ENCODE measurements around the gene TP53RK.

TP53RK gene

DNA sequence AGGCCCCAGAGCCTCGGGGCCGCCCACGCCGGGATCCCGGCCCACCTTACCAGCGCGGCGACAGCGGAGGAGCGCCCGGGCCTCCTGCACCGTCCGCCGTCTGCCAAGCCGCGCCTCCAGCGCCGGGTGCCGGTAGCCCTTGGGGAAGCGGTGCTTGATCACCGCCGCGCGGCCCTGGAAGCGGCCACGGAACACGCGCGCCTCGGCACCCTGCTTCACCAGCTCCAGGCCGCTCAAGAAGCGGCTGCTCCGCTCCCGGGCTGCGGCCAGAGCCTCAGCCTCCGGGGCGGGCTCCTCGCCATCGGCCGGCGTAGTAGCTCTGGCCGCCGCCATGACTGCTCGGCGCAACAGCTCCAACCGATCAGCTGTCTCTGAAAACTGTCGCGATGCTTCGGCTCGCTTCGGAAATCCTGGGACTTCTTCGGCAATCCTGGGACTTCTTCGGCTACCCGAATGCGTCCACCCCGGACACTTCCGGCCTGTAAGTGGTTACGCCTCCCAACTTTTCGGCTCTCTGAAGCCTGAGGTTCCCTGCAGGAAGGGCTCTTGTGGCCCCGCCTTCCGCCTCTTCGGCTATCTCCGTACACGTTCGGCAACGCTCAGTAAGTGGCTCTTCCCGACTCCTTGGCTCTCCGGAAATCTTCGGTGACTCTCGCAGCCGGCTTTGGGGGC lies at the start of gene TP53RK:
TSS of gene TP53RK (minus strand) at position 363 of the 672 bp plus-strand sequence. CDS start at position 333, 30 bp downstream.
- DNase-seq: peak; percentile 99

DNA sequence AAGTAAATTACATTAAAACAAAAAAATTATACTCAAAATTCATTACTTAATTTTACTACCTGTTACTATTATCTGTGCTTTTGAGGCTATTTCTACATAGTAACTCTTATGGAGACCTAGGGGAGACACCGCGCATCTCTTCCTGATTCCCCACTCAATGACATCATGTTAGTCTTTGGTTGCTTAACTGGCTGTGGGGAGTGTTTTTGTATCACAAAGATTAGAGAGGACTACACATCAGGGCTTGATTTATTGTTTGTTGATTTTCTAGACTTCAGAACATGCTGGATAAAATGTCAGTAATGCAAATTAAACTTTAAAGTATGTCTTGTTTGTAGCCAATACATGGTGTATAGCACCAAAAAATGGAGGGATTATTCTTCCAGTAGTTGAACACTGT lies 46.2 kb upstream of the TP53RK start:
- no peak for DNase-seq

DNA sequence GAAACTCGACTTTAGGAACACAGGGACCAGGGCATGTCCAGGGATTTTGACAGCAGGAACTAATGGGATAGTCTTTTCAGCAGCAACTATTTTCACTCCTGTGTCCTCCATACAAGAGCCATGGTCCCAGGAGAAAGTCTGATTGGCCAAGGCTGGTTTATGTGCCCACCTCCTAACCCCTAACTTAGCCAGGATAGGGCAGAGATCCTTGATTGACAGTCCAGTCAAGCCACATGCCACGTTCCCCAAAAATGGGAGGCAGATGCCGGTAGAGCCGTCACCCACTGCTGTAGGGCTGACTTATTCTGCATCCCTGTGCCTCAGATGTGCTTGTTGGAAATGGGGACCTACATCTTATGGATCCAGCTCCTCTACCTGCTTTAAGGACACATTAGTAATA lies 42.5 kb upstream of the TP53RK start:
- no peak for DNase-seq

DNA sequence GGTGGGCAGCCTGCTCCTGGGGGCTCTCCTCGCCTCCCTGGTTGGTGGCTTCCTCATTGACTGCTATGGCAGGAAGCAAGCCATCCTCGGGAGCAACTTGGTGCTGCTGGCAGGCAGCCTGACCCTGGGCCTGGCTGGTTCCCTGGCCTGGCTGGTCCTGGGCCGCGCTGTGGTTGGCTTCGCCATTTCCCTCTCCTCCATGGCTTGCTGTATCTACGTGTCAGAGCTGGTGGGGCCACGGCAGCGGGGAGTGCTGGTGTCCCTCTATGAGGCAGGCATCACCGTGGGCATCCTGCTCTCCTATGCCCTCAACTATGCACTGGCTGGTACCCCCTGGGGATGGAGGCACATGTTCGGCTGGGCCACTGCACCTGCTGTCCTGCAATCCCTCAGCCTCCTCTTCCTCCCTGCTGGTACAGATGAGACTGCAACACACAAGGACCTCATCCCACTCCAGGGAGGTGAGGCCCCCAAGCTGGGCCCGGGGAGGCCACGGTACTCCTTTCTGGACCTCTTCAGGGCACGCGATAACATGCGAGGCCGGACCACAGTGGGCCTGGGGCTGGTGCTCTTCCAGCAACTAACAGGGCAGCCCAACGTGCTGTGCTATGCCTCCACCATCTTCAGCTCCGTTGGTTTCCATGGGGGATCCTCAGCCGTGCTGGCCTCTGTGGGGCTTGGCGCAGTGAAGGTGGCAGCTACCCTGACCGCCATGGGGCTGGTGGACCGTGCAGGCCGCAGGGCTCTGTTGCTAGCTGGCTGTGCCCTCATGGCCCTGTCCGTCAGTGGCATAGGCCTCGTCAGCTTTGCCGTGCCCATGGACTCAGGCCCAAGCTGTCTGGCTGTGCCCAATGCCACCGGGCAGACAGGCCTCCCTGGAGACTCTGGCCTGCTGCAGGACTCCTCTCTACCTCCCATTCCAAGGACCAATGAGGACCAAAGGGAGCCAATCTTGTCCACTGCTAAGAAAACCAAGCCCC lies 36.2 kb upstream of the TP53RK start:
- no peak for DNase-seq

DNA sequence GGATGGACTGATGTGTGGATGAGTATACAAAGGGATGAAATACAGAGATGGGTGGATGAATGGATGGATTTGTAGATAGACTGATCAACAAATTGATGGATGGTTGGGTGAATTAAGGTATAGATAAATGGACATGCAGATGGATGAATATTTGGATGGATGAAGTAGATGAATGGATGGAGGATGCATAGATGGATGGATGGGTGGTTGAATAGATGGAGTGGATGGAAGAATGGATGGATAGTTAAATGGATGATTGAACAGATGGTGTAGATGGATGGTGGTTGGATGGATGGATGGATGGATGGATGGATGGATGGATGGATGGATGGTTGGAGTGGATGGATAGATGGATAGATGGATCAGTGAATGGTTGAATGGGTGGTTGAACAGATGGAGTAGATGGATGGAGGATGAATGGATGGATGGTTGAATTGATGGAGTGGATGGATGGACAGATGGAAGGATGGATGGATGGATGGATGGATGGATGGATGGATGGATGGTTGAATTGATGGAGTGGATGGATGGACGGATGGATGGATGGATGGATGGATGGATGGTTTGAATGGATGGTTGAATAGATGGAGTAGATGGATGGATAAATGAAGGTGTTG lies 35.2 kb upstream of the TP53RK start:
- no peak for DNase-seq

DNA sequence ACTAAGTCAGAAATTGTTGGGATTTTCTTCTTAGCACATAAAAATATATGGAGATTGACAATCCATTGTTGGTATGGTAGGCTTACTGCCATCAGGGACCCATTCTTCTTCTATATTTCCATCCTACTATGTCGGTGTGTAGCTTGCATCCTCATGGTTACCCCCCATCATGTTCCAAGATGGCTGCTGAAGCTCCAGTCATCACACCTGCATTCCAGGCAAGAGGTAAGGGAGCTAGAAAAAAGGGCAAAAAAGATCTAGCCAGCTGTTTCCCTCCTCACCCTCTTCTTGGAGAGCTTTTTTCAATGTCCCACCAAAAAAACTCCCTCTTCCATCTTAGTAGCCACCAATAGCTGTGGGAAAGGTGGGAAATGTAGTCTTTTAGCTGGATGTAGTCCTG lies 33.8 kb upstream of the TP53RK start:
- DNase-seq: no peak

DNA sequence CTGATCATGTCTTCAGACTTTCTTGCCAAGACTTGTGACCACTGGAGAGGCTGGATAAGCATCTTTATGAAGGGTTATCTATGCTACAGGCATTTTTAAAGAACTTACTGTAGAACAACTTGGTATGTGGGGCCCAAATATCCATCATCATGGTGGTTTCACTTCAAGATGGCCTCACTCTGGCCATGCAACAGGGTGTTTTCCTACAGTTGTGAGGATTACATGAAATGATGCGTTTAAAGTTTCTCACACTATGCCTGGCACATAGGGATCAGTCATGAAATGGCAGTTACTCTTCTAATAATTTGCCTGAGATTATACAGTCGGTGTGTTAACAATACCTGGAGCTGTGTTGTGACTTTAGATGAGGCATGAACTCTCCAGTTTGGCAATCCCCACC lies 33.2 kb upstream of the TP53RK start:
- DNase-seq: no peak

DNA sequence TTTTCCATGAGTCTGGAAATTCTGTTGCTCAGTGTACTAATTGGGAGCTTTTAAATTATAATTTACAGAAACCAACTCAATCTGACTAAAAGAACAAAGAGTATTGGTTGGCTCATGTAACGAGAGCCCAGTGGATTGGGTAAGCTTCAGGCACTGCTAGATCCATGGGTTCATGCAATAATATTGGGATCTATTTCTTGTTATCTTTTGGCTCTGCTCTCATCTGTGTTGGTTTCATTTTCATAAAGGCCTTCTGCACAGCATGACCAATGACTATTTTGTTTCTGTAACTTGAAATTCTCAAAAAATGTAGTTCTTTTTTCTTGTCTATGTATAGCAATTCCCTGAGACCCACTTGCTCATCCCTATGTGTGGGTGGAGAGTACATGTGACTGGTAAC lies 32.2 kb upstream of the TP53RK start:
- no peak for DNase-seq

DNA sequence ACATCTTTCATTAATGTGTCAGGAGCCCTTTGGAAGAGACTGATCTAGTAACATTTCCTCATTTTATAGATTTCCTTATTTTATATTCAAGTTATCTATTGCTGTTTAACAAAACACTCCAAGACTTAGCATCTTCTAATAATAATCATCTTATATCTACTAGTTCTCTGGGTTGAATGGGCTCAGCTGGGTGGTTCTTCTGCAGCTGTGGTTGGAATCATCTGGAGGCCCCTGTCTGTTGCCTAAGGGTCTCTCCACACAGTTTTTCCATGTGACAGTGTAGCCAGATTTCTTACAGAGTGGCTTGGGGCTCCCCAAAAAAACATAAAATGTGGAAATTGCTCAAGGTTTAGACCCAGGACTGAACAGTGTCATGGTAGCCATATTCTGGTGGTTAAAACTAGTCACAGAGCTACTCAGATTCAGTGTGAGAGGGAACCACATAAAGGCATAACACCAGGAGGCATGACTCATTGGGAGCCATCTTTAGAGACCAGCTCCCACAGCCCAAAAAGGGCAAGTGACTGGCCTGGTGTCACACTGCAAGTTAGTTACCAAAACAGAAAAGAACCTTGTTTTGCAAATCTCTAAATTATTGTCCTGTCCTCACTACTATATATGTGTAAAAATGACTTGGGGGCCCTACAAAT lies 31.7 kb upstream of the TP53RK start:
- DNase-seq: no peak

DNA sequence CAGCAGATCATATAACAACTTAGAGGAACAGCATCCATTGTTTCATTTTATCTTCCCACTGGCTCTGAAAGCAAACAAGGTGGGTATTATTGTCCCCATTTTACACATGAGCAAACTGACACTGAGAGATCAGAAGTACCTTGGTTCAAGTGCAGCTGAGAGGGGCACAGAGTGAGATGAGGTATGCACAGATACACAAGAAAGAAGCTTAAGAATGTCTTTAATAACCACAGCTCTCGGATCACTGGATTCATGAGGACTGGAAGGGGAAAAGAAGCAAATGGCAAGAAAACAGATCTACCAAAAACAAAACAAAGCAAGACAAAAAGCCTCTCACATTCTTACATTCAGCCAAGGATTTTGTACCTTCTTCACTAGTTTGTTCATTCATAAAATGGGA lies 30.8 kb upstream of the TP53RK start:
- no peak for DNase-seq

DNA sequence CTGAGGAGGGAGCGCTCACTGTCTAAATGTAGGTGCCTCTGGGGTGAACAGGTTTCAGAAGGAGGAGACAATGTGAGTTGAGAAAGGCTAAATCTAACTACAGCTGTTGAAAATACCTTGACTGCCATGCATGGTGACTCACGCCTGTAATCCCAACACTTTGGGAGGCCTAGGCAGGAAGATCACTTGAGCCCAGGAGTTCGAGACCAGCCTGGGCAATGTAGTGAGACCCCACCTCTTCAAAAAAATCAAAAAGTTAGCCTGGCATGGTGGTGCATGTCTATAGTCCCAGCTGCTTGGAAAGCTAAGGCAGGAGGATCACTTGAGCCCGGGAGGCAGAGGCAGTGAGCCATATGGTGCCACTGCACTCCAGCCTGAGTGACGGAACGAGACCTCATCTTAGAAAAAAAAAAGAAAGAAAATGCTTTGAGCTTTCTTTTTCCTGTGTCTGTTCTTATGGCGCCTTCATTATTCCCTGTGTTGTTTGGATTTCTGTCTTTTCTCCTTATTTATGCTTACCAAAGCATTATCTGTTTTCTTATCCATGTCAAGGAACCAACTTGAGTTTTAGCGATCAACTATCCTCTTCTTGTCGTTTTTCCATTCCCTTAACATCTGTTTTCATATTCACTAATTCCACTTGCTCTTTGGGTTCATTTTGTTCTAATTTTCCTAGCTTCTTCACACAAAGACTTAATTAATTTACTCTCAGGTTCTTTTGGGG lies 28.7 kb upstream of the TP53RK start:
- DNase-seq: no peak

DNA sequence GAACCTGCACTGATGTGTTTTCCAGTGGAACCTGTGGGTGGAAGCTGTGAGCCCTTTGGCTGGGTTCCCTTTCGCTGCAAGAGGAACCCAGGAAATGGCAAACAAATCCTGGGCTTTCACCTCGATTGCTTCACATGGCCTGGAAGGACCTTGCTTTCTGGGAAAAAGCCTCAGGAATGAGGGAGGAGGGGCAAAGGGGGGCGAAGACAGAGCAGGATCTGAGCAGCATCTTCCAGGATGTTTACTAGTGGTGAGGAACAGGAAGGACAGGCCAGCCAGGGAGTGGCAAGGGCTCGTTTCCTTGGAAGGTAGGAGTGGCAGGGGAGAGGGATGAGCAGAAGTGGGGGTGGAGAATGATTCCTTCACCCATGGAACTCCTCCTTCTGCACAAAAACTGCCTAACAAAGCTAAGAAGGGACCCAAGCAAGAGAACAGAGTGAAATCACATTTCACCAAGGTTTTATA lies 26.1 kb upstream of the TP53RK start:
- no peak for DNase-seq

DNA sequence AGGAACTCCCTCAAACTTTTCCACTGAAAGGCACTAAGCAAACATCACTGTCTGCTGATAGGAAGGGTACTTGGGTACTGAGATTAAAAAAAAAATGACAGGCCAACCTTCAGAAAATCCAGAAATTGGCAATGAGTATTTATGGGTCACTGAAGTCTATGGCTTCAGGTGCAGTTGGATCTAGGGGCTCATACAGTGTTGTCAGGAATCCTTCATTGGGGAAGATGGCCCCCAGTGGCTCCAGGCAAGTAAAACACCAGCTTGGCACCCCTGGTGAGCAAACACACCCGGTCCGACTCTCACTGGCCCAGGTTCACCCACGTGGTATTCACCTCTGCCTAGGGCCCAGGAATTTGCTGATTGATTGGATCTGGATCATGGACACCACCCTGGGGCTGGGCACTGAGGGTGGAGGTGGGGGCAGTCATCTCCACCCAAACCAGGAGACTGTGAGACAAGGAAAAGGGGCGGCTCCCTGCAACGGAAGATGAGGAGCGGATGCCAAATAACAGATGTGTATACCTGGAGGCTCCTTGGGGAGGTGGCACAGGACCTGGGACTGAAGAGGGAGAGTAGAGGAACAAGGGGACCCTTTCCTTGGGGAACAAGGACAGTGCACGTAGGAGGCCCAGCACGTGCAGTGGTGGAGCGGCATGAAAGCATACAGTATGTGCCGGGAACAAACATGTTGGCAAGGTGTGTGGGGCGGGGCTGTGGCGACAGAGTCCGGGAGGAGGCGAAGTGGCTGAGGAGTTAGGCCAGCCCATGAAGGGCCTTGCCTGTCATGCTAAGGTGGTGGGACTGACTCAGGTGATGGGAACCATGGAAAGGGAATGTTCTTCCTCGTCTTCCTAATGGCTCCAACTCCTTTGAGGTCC lies 25.0 kb upstream of the TP53RK start:
- no peak for DNase-seq

DNA sequence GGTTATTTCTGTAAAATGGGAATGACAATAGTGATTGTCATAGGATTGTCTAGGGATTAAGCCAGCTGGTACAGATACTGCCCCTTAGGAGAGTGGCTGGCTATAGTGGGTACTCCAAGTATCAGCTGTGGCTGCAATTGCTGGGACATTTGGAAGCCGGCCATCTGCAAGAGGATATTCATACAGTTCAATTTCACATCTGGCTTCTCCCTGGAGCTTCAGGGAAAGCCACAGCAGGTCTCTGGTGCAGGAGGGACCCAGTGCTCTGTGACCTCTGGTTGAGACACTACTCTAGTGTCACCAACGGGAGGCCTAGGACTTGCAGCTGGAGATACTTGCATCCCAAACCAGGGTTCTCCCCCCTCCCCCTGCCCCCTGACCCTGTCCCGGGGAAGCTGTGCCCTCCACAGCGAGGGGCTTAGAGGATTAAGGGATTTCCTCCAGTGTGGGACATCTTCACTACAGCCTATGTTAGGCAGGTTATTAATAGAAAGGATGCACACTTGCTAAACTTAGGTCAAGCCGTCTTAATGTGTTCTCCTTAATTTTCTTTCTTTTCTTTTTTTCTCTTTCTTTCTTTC lies 22.9 kb upstream of the TP53RK start:
- no peak for DNase-seq

DNA sequence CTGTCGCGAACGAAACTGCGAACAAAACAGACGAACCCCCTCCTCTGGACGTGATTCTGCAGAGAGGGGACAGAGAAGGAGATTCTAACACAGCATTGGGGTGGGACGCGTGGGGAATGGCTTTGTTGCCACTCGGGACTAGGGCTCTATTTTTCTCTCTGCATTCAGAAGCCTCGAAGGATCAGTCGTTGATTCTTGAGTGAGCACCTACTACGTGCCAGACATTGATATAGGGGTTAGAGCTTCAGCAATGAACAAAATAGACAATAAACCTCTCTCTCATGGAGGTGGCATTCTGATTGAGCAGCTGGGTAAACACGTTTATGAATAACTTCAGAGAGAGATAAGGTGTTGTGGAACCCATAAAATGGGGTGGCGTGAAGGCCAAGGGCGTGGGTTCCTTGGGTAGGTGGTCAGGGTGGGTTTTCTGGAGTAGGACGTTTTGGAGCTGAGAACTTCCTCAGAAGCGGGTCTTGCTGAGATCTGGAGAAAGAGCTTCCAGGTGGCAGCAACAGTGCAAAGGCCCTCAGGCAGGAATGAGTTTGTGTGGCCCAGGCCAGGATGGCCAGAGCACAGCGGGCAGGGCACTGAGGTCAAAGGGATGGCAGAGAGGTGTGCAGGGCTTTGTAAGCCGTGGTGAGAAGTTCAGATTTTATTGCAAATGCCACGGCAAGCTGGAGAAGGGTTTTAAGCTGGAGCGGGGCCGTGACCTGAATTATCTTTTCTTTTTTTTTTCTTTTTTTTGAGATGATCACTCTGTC lies 21.1 kb upstream of the TP53RK start:
- no peak for DNase-seq

DNA sequence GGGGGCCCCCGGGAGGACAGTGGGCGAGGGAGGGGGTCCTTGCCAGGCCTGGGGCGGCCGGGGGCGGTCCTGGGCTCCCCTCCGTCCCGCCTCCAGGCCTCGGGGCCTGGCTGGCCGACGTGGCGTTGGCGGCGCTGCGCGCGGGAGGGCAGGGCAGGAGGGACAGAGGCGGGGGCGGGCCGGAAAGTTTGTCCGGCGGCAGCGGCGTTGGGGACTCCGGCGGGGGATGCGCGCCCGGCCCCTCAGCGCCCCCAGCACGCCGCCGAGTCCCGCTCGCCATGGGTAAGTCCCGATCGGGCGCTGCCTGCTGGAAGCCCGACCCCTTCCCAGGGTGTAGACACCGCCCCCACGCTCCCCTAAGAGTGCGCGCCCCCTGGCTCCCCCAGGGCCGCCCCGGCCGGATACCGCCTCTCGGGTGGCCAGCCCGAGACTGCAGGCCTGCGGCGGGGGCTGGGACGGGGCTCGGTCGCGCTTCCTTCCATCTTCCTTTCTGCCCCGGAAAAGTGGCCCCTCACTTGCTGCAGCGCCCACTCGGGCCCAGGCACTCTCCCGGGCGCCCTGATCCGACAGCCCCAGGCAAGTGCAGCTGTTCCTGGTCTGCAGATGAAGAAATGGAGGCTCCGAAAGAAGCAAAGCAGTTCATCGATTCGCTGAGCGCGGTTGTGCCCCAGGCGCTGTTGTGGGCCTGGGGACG lies 20.4 kb upstream of the TP53RK start, which contains the start of gene SLC2A10:
TSS of gene SLC2A10 (plus strand) at position 191 of the 694 bp plus-strand sequence. CDS start at position 279, 88 bp downstream.
- DNase-seq: no peak

DNA sequence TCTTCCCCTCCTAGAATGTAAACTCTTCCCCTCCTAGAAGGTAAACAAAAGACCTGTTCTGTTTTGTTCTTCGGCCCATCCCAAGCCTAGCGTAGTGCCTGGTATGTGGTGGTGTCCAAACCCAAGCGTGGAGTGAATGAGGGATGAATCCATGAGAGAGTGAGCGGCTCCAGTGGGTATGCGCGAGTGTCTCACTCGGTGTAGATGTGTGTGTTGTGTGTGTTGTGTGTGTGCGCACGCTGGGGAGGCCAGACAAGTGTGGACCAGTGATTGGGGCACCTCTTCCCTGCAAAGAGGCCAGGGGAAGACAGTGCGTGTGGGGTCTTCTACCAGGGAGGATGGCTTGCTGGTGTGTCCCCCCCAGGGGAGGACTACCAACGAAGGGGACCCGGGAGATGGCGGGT lies 19.8 kb upstream of the TP53RK start:
- no peak for DNase-seq

DNA sequence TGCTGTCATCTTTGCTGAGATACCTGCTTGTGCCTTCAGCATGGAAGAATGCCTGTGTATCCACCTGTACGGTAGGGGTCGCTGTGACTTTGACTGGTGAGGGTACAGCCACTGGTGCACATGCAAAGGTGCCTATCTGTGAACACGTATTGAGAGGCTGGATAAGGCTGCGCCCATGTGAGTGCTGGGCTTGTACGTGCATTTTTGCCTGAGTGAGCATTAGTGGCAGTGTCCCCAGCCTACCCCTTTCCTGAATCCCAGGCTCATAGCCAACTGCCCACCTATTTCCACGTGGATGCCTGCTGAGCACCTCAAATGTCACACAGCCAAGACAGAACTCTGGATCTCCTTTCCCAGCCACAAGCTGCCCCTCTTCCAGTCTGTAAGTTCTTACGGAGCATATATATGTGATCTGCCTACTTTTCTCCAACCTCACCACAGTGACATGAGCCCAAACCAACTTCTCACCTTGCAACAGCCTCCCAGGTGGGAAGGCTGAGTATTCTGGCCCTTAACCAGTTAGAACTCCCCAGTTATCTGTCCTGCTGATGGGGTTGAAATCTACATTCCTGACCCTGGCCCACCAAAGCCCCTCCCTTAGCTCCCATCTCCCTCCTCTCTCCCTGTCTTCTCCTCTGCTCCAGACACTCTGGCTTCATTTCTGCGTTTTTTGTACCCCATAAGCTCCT lies 19.1 kb upstream of the TP53RK start:
- DNase-seq: no peak

DNA sequence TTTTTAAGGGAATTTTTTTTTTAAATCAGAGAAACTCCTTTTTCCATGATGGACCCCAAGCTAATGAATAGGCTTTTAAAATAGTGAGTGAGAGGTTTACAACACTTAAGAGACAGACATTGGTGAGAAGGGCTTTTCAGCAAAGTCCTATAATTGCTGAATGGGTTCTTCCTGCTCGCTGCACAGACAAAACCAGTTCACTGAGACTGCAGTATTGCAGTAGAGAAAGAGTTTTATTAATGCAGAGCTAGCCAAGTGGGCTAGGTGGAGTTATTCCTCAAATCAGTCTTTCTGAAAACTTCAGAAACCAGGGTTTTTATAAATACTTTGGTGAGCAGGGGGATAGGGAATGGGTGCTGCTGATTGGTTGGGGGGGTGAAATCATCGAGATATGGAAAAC lies 17.0 kb upstream of the TP53RK start:
- DNase-seq: no peak

Data from activated CD4-positive, alpha-beta T cell treated with anti-CD3 and anti-CD28 coated beads, Interleukin-2, Interleukin-6, amounts not matched to agents 100 ng/mL and 50 ng/mL, durations not matched to agents 16 hours and 8 hours (primary cell).